Stimulated activated naive CD8-positive, alpha-beta T cell treated with anti-CD3 and anti-CD28 coated beads, Interleukin-15, Interleukin-2, amounts not matched to agents 100 ng/mL and 50 ng/mL, for 24 hours (primary cell): ENCODE results near the gene STX1B.
A peak's percentile ranks its signal among the peaks of the same experiment; 100 is the strongest.
"Not testable (repeated sequence)": the region's sequence is repeated elsewhere in the genome, so short reads cannot be mapped to it uniquely, and the experiment has no call there.

ENCODE experiments used
- H3K27ac Mint-ChIP-seq: one replicate; pipeline ENCODE4 v1.8.0; 2021; ENCODE audit warnings: mild to moderate bottlenecking, mixed read lengths
- H3K27me3 Mint-ChIP-seq: one replicate; pipeline ENCODE4 v1.8.0; 2021; ENCODE audit warnings: mixed read lengths
- H3K36me3 Mint-ChIP-seq: one replicate; pipeline ENCODE4 v1.8.0; 2021; ENCODE audit warnings: low read depth, mixed read lengths
- H3K4me1 Mint-ChIP-seq: one replicate; pipeline ENCODE4 v1.8.0; 2021; ENCODE audit warnings: low read depth, mixed read lengths
- H3K4me3 Mint-ChIP-seq: one replicate; pipeline ENCODE4 v1.8.0; 2021; ENCODE audit warnings: mild to moderate bottlenecking, mixed read lengths
- H3K9me3 Mint-ChIP-seq: one replicate; pipeline ENCODE4 v1.8.0; 2021; ENCODE audit warnings: mixed read lengths

Gene STX1B

DNA sequence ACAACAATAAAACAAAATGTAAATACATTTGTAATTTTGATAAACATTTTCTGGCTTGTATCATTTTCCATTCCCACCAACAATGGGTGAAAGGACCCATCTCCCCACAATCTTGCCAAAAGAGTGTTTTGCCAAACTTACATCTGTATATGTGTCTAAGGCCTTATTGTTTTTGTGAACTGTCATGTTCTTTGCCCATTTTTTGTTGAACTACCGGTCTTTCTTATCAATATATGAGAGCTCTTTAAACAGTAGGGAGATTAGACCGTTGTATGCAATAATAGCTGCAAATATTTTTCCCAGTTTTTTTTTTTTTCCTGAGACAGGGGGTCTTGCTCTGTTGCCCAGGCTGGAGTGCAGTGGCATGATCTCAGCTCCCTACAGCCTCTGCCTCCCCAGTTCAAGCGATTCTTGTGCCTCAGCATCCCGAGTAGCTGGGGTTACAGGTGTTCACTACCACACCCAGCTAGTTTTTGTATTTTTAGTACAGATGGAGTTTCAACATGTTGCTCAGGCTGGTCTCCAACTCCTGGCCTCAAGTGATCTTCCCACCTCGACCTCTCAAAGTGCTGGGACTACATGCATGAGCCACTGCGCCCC is 13.3 kb upstream of the STX1B start:
- Mint-ChIP-seq H3K4me1 (peaks cover 5% of the 10 kb centered on the region), H3K36me3 (no peaks in the 10 kb centered on the region), H3K27me3 (no peaks in the 10 kb centered on the region), H3K9me3 (no peaks in the 10 kb centered on the region), H3K4me3 (no peak overlapping the region), H3K27ac (no peak overlapping the region)

DNA sequence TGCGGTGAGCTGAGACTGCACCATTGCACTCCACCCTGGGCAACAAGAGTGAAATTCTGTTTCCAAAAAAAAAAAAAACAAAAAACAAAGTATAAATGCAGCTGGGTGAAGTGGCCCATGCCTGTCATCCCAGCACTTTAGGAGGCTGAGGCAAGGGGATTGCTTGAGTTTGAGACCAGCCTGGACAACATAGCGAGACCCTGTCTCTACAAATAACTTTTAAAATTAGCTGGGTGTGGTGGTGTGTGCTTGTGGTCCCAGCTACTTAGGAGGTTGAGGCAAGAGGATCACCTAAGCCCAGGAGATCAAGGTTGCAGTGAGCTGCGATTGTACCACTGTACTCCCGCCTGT is 12.8 kb upstream of the STX1B start:
- H3K36me3 Mint-ChIP-seq: no peaks in the 10 kb centered on the region
- no peak overlapping the region for H3K4me3 Mint-ChIP-seq
- no peak overlapping the region for H3K27ac Mint-ChIP-seq
- H3K27me3 Mint-ChIP-seq: no peaks in the 10 kb centered on the region
- H3K4me1 Mint-ChIP-seq: peaks cover 5% of the 10 kb centered on the region
- H3K9me3 Mint-ChIP-seq: no peaks in the 10 kb centered on the region

DNA sequence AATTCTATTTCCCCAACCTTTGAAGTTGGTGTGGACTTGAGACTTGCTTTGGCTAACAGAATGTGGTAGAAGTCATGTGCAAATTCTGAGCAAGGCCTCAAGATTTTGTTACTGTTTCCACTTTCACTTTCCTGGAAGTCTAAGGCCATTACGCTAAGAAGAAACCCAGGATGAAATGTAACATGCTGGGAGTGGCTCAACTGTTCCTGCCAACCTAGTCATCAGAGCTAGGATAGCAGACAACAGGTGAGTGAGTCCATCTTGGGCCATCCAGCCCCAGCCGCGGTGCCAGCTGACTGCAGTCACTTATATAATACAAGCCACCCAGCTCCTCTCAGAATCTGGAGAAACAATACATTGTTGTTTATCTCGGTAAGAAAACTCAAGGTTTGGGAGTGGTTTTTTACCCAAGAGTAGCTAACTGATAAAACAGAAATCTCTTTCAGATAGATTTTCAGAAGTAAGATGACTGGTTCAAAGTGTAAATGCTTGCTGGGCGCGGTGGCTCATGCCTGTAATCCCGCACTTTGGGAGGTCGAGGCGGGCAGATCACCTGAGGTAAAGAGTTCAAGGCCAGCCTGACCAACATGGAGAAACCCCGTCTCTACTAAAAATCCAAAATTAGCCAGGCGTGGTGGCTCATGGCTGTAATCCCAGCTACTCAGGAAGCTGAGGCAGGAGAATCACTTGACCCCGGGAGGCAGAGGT is 12.3 kb upstream of the STX1B start:
- Mint-ChIP-seq H3K9me3 (no peaks in the 10 kb centered on the region), H3K27ac (no peak overlapping the region), H3K4me1 (peaks cover 5% of the 10 kb centered on the region), H3K4me3 (no peak overlapping the region), H3K27me3 (no peaks in the 10 kb centered on the region), H3K36me3 (no peaks in the 10 kb centered on the region)

DNA sequence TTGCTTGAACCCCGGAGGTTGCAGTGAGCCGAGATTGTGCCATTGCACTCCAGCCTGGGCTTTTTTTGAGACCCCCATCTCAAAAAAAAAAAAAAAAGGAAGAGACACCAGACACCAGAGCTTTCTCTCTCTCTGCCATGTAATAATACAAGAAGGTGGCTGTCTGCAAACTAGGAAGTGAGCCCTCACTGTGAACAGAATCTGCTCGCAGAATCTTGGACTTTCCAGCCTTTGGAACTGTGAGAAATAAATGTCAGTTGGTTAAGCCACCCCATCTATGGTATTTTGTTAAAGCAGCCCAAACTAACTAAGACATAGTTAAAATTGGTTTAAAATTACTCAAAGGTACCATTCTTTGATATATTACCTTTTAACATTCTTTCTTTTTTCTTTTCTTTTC is 10.1 kb upstream of the STX1B start:
- Mint-ChIP-seq H3K9me3 (no peaks in the 10 kb centered on the region), H3K4me3 (no peak overlapping the region), H3K27ac (no peak overlapping the region), H3K4me1 (peaks cover 5% of the 10 kb centered on the region), H3K36me3 (no peaks in the 10 kb centered on the region), H3K27me3 (no peaks in the 10 kb centered on the region)

DNA sequence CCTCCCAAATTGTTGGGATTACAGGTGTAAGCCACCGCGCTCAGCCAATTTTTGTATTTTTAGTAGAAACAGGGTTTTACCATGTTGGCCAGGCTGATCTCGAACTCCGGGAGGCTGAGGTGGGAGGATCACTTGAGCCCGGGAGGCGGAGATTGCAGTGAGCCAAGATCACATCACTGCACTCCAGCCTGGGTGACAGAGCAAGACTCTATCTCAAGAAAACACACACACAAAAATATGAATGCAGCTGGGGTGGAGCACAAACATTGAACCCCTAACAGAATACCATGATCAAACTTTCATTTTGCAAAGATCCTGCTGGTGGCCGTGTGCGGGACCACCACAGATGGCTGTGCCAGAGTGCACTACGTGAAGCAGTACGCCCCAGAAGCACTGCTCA is 7.3 kb upstream of the STX1B start:
- not testable (repeated sequence) for H3K4me3 Mint-ChIP-seq, H3K9me3 Mint-ChIP-seq, H3K27ac Mint-ChIP-seq, H3K4me1 Mint-ChIP-seq, H3K36me3 Mint-ChIP-seq
- H3K27me3 Mint-ChIP-seq: peaks cover 13% of the 10 kb centered on the region

DNA sequence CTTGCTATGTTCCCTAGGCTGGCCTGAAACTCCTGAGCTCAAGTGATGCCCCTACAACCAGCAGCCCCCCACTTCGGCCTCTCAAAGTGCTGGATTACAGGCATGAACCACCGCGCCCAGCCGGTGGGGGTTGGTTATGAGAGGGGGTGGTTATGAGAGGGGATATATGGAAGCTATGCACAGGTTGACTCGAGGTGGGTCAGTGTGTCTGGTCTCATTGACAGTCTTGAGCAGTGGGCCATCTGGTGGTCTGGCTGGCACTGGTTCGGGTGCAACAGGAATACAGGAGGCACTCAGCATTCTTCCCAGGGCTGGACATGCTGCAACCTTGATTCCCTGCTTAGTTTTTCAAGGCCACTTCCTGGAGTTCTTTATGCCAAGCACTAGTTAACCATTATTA is 5.6 kb upstream of the STX1B start:
- Mint-ChIP-seq H3K4me1 (peaks cover 5% of the 10 kb centered on the region), H3K36me3 (no peaks in the 10 kb centered on the region), H3K4me3 (no peak overlapping the region), H3K9me3 (no peaks in the 10 kb centered on the region), H3K27me3 (peaks cover 24% of the 10 kb centered on the region), H3K27ac (no peak overlapping the region)

- H3K27me3 Mint-ChIP-seq: peaks cover 28% of the 10 kb centered on the region
- not testable (repeated sequence) for H3K36me3 Mint-ChIP-seq, H3K27ac Mint-ChIP-seq, H3K4me3 Mint-ChIP-seq, H3K9me3 Mint-ChIP-seq
- H3K4me1 Mint-ChIP-seq: peaks cover 17% of the 10 kb centered on the region
These were observed 2.9 kb upstream of the STX1B start for GRCh38 chr16:31013292-31013691.

DNA sequence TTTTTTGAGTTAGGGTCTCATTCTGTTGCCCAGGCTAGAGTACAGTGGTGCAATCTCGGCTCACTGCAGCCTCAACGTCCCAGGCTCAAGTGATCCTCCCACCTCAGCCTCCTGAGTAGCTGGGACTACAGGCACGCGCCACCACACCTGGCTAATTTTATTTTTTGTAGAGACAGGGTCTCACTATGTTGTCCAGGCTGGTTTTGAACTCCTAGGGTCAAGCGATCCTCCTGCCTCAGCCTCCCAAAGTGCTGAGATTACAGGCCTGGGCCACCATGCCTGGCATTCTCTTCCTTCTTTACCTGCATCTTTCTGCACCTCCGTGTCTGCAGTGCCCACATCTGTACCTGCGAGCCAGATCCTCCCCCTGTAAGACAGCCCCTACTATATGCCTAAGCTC is 1.4 kb upstream of the STX1B start:
- H3K27ac Mint-ChIP-seq, H3K36me3 Mint-ChIP-seq, H3K9me3 Mint-ChIP-seq: not testable (repeated sequence)
- Mint-ChIP-seq H3K27me3 (peaks cover 28% of the 10 kb centered on the region), H3K4me3 (peak overlapping the region; percentile 65), H3K4me1 (peaks cover 17% of the 10 kb centered on the region)

- H3K27me3 Mint-ChIP-seq: peaks cover 26% of the 10 kb centered on the region
- peak overlapping the region; percentile 51 for H3K4me3 Mint-ChIP-seq
- H3K9me3 Mint-ChIP-seq: no peaks in the 10 kb centered on the region
- H3K36me3 Mint-ChIP-seq: no peaks in the 10 kb centered on the region
- H3K4me1 Mint-ChIP-seq: peaks cover 17% of the 10 kb centered on the region
- H3K27ac Mint-ChIP-seq: no peak overlapping the region
These were observed 399 bp downstream of the STX1B start for GRCh38 chr16:31009894-31010584.

DNA sequence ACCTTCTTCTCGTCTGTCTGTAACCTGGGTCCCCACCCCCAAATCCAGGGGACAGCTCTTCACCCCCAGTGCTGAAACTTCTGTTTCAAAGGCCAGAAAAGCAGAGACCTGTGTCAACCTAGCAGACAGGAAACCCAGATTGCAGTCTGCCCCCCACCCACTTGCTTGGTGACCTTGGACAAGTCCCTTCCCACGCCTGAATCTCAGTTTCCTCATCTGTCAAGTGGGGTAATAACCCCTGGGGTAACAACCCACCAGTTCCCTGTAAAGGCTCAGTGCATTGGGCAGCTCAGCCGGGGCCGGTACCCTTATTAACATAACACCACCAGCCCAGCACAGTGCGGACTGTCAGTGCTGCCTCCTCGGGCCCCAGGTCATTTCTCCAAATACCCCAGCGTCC is 1.3 kb downstream of the STX1B start:
- Mint-ChIP-seq H3K4me1 (peaks cover 17% of the 10 kb centered on the region), H3K27ac (no peak overlapping the region), H3K27me3 (peaks cover 25% of the 10 kb centered on the region), H3K9me3 (no peaks in the 10 kb centered on the region), H3K4me3 (no peak overlapping the region), H3K36me3 (no peaks in the 10 kb centered on the region)

DNA sequence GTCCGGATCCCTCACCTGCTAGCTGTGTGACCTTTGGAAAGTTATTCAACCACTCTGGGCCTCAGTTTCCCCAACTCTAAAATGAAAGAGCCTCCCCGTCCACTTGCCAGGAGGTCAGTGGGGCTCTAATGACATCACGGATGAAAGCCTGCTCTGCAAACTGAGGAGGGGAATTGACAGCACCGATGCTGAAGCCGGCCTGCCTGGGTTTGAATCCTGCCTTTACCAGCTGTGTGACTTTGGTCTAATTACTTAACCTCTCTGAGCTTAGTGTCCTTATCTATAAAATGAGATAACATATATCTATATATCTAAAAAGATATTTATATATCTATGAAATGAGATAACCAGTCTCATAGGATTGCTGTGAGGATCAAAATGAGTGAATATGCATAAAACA is 1.9 kb downstream of the STX1B start:
- Mint-ChIP-seq H3K36me3 (no peaks in the 10 kb centered on the region), H3K27ac (no peak overlapping the region), H3K27me3 (peaks cover 22% of the 10 kb centered on the region), H3K4me3 (no peak overlapping the region), H3K9me3 (no peaks in the 10 kb centered on the region), H3K4me1 (peaks cover 17% of the 10 kb centered on the region)

DNA sequence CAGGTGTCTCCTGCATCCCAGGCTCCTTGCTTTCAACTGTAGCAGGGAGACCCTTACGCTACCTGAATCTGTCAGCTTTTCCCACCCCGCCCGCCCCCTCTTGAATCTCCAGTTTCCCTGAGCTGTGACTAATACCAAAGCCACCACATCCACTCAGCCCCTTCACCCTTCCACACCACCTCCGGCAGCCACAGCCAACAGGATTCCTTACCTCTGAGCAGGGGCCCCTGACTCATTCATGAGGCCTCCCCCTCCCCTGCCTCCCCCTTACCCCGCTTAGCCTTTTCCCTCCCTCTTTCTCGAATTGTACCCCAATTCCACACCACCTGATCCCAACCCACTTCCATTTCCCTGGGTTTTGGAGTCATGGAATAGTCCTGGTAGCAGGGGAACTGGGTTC is 2.3 kb downstream of the STX1B start:
- Mint-ChIP-seq H3K4me1 (peaks cover 17% of the 10 kb centered on the region), H3K4me3 (no peak overlapping the region), H3K9me3 (no peaks in the 10 kb centered on the region), H3K27me3 (peaks cover 18% of the 10 kb centered on the region), H3K36me3 (no peaks in the 10 kb centered on the region), H3K27ac (no peak overlapping the region)

GRCh38 chr16:31007684-31008083 is 2.8 kb downstream of the STX1B start:
- no peak overlapping the region for H3K27ac Mint-ChIP-seq
- H3K4me3 Mint-ChIP-seq: no peak overlapping the region
- H3K27me3 Mint-ChIP-seq: peaks cover 16% of the 10 kb centered on the region
- no peaks in the 10 kb centered on the region for H3K9me3 Mint-ChIP-seq
- H3K36me3 Mint-ChIP-seq: no peaks in the 10 kb centered on the region
- peaks cover 17% of the 10 kb centered on the region for H3K4me1 Mint-ChIP-seq

DNA sequence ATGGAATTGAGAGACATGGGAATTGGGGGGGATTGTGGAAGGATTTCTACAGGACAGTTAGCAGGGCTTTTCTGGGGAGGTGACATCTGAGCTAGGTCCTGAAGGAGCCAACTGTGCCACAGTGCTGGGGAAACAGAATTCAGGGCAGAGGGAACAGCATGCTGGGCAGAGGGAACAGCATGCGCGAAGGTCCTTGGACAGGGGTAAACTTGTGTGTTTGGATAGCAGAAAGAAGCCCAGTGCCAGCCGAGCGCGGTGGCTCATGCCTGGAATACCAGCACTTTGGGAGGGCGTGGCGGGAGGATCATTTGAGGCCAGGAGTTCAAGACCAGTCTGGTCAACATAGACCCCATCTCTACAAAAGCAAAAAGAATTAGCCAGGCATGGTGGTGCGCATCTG is 3.8 kb downstream of the STX1B start:
- Mint-ChIP-seq H3K27me3 (peaks cover 9% of the 10 kb centered on the region), H3K27ac (no peak overlapping the region), H3K36me3 (no peaks in the 10 kb centered on the region), H3K4me1 (peaks cover 17% of the 10 kb centered on the region), H3K9me3 (no peaks in the 10 kb centered on the region), H3K4me3 (no peak overlapping the region)

DNA sequence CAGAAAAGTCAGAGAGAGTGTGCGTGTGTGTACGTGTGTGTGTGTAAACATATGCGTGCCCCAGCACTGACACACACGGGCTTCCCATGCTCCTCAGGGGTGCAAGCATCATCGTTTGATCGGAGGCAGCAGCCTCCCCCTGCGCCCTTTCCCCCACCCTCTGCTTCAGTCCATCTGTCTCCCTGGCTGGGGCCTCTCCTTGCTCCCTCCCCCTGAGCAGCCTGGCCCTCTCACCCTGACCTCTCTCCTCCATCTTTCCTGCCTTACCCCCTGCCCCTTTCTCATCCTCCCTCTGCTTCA is 4.4 kb downstream of the STX1B start:
- H3K27ac Mint-ChIP-seq: no peak overlapping the region
- no peaks in the 10 kb centered on the region for H3K36me3 Mint-ChIP-seq
- H3K4me1 Mint-ChIP-seq: peaks cover 12% of the 10 kb centered on the region
- H3K4me3 Mint-ChIP-seq: no peak overlapping the region
- H3K27me3 Mint-ChIP-seq: peaks cover 4% of the 10 kb centered on the region
- no peaks in the 10 kb centered on the region for H3K9me3 Mint-ChIP-seq
